Lung (tissue), 12 donors: ENCODE measurements around the gene RAB3IL1. TPM values are rescaled to one million over a fixed set of nuclear protein-coding genes. Genes with fewer than 3 reads are reported as not detected.
A peak's percentile ranks its signal among the peaks of the same experiment; 100 is the strongest.

ENCODE experiments used
- ATAC-seq: fragments of 200-7000 bp; cut with Tn5 transposase; one replicate; pipeline ENCODE4 v1.9.1; 2020; ENCODE audit warnings: moderate number of reproducible peaks; ENCODE audit not compliant: insufficient read depth, low FRiP score
- DNase-seq, 3 donors: peaks; one replicate each; pipeline ENCODE4 v3.0.0-alpha.2; 2013 to 2017
- H3K27ac ChIP-seq, 2 donors: one replicate each; pipeline ENCODE4 v1.5.1; 2013; ENCODE audit warnings: mild to moderate bottlenecking in 2 of 2, moderate library complexity in 2 of 2, control low read depth in 1 of 2, inconsistent platforms in 1 of 2, low read depth in 1 of 2, low read length in 1 of 2
- H3K27me3 ChIP-seq, 3 donors: one replicate each; pipeline ENCODE4 v1.5.1; 2013; ENCODE audit warnings: low read length in 2 of 3; ENCODE audit not compliant: control insufficient read depth in 3 of 3, insufficient read depth in 3 of 3
- H3K36me3 ChIP-seq, 4 donors: one replicate each; pipeline ENCODE4 v1.5.1; 2013; ENCODE audit warnings: low read length in 4 of 4, mild to moderate bottlenecking in 1 of 4, moderate library complexity in 1 of 4; ENCODE audit not compliant: control insufficient read depth in 4 of 4, insufficient read depth in 4 of 4
- H3K4me1 ChIP-seq, 5 donors: one replicate each; pipeline ENCODE4 v1.5.1; 2013; ENCODE audit warnings: low read length in 5 of 5, mild to moderate bottlenecking in 2 of 5, moderate library complexity in 1 of 5; ENCODE audit not compliant: control insufficient read depth in 5 of 5, insufficient read depth in 5 of 5
- H3K4me3 ChIP-seq: one replicate; pipeline ENCODE4 v1.5.1; 2013; ENCODE audit warnings: mild to moderate bottlenecking, control low read depth, moderate library complexity
- H3K9ac ChIP-seq, 2 donors: one replicate each; pipeline ENCODE4 v1.5.1; 2013; ENCODE audit warnings: low read length in 2 of 2, control low read depth in 1 of 2; ENCODE audit not compliant: insufficient read depth in 1 of 2
- H3K9me3 ChIP-seq, 4 donors: one replicate each; pipeline ENCODE4 v1.5.1; 2013; ENCODE audit warnings: low read length in 3 of 4, mild to moderate bottlenecking in 1 of 4, moderate library complexity in 1 of 4; ENCODE audit not compliant: control insufficient read depth in 4 of 4, insufficient read depth in 3 of 4
- WGBS, 2 donors: extraction: QIAGEN DNeasy Blood & Tissue Kit; methylation state at CpG; one replicate each; pipeline ENCODE4 v1.1.7; 2013; 5-methylcytosine and 5-hydroxymethylcytosine counted together
- polyA plus RNA-seq, 2 donors: library from polyadenylated mRNA; stranded (reverse); fragments of 200-250 nt; gene quantifications; one replicate each; pipeline ENCODE4 v1.2.1, GENCODE V29; 2013
- total RNA-seq, 2 donors: library from RNA; depleted of rRNA in 1 of 2; stranded (reverse); fragments of >200 nt in 1 of 2; gene quantifications; one replicate each; pipeline ENCODE4 v1.2.1, GENCODE V29; 2014 to 2021
- TF ChIP-seq, protein P1 (sequence below): IDR thresholded peaks from 2 replicates; pipeline ENCODE4 v1.5.1; 2012; ENCODE audit warnings: mild to moderate bottlenecking; ENCODE audit errors: control extremely low read depth, extremely low read depth
- donor health status: control.
- donor health status: control.
- donor health status: Bipolar disorder and iron deficiency.
- donor health status: healthy.
- donor health status: DM: yes; HTN: yes; CAD: no.

RAB3IL1 gene
- total and polyA plus RNA-seq, 4 donors: 6.7 to 20.8 (median 9.8) TPM

DNA sequence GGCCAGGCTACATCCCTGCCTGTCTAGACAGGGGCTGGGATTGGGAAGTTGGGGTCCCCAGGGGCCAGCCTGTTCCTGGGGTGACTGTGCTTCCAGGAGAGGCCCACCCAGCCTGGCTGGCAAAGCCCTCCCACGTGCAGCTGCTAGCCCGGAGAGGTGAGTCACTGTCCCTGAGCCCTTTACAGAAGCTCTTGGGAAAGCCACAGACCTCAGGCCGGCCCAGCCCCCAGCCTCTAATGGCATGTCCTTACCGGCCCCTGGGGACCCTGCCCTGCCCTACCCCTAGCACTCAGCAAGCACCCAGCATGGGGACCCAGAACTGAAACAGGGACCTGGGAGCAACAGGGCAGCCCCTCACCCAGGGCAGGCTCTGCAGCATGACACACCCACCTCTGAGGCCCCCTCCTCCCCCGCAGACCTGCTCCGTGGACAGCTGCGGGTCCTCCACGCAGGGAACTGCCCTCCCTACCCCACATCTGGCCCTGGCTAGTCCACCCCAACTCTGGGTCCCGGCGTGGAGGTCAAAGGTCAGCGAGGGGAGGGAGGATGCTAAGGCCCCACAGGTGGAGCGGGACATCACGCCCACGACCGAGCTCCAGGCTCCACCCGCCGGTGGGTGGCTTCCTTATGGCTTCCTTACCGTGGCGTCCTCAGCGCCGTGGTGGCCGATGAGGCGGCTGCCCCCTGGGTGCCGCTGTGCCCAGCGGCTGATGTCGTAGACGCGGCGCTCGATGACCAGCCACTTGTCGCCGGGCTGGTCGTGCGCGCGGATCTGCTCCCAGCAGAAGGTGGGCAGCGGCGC, 26.6 kb downstream of the RAB3IL1 start:
- H3K9me3 ChIP-seq: no peaks in the 10 kb centered on the region
- ATAC-seq: no peak
- TF ChIP-seq, protein P1, sequence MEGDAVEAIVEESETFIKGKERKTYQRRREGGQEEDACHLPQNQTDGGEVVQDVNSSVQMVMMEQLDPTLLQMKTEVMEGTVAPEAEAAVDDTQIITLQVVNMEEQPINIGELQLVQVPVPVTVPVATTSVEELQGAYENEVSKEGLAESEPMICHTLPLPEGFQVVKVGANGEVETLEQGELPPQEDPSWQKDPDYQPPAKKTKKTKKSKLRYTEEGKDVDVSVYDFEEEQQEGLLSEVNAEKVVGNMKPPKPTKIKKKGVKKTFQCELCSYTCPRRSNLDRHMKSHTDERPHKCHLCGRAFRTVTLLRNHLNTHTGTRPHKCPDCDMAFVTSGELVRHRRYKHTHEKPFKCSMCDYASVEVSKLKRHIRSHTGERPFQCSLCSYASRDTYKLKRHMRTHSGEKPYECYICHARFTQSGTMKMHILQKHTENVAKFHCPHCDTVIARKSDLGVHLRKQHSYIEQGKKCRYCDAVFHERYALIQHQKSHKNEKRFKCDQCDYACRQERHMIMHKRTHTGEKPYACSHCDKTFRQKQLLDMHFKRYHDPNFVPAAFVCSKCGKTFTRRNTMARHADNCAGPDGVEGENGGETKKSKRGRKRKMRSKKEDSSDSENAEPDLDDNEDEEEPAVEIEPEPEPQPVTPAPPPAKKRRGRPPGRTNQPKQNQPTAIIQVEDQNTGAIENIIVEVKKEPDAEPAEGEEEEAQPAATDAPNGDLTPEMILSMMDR: no peak
- H3K4me3 ChIP-seq: peak overlapping the region; percentile 77
- H3K27me3 ChIP-seq: no peaks in the 10 kb centered on the region
- peaks cover 0 to 11% (median 8%) of the 10 kb centered on the region in 5 donors for H3K4me1 ChIP-seq
- H3K9ac ChIP-seq: peak overlapping the region in 1 of 2 donors; percentile 26
- no peaks in the 10 kb centered on the region for H3K36me3 ChIP-seq
- DNase-seq: peak in 2 of 3 donors; percentile 21 to 41
- 1 to 2% methylated on average over 37 to 38 of the region's 38 CpGs for WGBS, 2 donors
- peak overlapping the region; percentile 85 to 95 for H3K27ac ChIP-seq

DNA sequence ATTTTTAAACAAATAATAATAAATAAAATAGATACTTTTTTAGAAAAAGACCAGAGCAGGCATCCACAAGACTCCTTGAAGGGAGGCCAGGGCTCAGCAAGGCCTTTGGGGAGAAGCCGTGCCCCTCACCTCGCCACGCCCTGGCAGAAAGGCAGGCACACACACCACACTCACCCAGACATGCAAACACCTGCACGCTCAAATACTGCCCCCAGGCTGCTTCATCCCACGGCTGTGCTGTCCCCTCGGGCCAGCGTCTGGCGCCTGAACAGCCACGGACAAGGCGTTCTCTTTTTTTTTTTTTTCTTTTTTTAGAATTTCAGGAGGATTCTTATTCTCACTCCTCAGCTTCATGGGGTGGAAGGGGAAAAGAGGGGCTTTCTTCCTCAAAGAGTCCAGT, 27.5 kb downstream of the RAB3IL1 start:
- ATAC-seq: no peak
- no peaks in the 10 kb centered on the region for H3K36me3 ChIP-seq
- TF ChIP-seq, protein P1: no peak
- peaks cover 0 to 11% (median 8%) of the 10 kb centered on the region in 5 donors for H3K4me1 ChIP-seq
- H3K27me3 ChIP-seq: no peaks in the 10 kb centered on the region
- no peak overlapping the region for H3K9ac ChIP-seq
- no peak overlapping the region for H3K4me3 ChIP-seq
- H3K27ac ChIP-seq: peak overlapping the region in 1 of 2 donors; percentile 95
- no peaks in the 10 kb centered on the region for H3K9me3 ChIP-seq
- no peak for DNase-seq
- 88 to 96% methylated on average over 10 of the region's 10 CpGs for WGBS, 2 donors

DNA sequence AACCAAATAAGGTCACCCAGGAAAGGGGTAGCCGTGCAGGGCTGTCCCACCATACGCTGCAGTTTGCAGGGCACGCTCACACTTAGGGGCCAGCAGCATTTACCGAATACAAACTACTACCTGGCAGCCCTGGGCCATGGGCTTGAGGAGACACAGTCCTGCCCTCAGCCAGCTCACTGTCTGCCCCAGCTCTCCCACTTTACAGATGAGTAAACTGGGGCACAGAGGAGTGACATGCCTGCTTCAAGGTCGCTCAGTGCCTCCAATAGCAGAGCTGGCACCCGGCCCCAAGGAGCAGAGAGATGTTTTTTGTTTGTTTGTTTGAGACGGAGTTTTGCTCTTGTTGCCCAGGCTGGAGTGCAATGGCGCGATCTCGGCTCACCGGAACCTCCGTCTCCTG, 28.8 kb downstream of the RAB3IL1 start:
- Histone ChIP-seq H3K4me3 (no peak overlapping the region), H3K4me1 (peaks cover 0 to 11% (median 8%) of the 10 kb centered on the region in 5 donors), H3K9me3 (no peaks in the 10 kb centered on the region), H3K9ac (no peak overlapping the region), H3K27ac (peak overlapping the region; percentile 63 to 79), H3K27me3 (no peaks in the 10 kb centered on the region), H3K36me3 (peaks cover 0 to 3% (median 0%) of the 10 kb centered on the region in 4 donors)
- ATAC-seq (no peak), DNase-seq (no peak)
- TF ChIP-seq, protein P1: no peak
- 94 to 95% methylated on average over 12 of the region's 12 CpGs for WGBS, 2 donors
